Neuronal stem cell (in vitro differentiated cells): ENCODE measurements around the gene LYSMD2.

Experiments used
- DNase-seq: peaks from one replicate; pipeline ENCODE4 v3.0.0-alpha.2; 2013; ENCODE audit warnings: low spot score
- H2AFZ ChIP-seq: one replicate; pipeline ENCODE4 v1.6.1; 2013; ENCODE audit warnings: mild to moderate bottlenecking, low read length, inconsistent platforms
- H2AK5ac ChIP-seq: 2 replicates; pipeline ENCODE4 v1.6.1; 2013; ENCODE audit warnings: low read depth, mild to moderate bottlenecking, inconsistent platforms, low read length, moderate library complexity, mixed read lengths
- H2BK120ac ChIP-seq: 2 replicates; pipeline ENCODE4 v1.6.1; 2013; ENCODE audit warnings: low read depth, mild to moderate bottlenecking, inconsistent platforms, low read length, moderate library complexity, mixed read lengths
- H2BK12ac ChIP-seq: one replicate; pipeline ENCODE4 v1.6.1; 2013; ENCODE audit warnings: low read length, inconsistent platforms
- H2BK15ac ChIP-seq: 2 replicates; pipeline ENCODE4 v1.6.1; 2013; ENCODE audit warnings: mild to moderate bottlenecking, low read length, inconsistent platforms, mixed read lengths
- H2BK5ac ChIP-seq: one replicate; pipeline ENCODE4 v1.6.1; 2013; ENCODE audit warnings: inconsistent platforms, mild to moderate bottlenecking, low read length, moderate library complexity
- H3K14ac ChIP-seq: one replicate; pipeline ENCODE4 v1.6.1; 2013; ENCODE audit warnings: low read length, inconsistent platforms
- H3K18ac ChIP-seq: 2 replicates; pipeline ENCODE4 v1.6.1; 2013; ENCODE audit warnings: low read length, inconsistent platforms
- H3K23ac ChIP-seq: 2 replicates; pipeline ENCODE4 v1.6.1; 2013; ENCODE audit warnings: low read depth, mild to moderate bottlenecking, mixed read lengths, low read length, inconsistent platforms; ENCODE audit not compliant: poor library complexity
- H3K27ac ChIP-seq: replicated peaks from 3 replicates; pipeline ENCODE4 v1.5.1; 2013; ENCODE audit warnings: low read length, inconsistent platforms
- H3K27me3 ChIP-seq, 3 experiments: 2 replicates each; pipeline ENCODE4 v1.6.1; 2013; ENCODE audit warnings: low read length in 3 of 3, mild to moderate bottlenecking in 2 of 3, inconsistent platforms in 1 of 3, low read depth in 1 of 3, mixed read lengths in 1 of 3, moderate library complexity in 1 of 3; ENCODE audit not compliant: control insufficient read depth in 3 of 3, insufficient read depth in 3 of 3
- H3K36me3 ChIP-seq, 2 donors: replicated peaks in 1 of 2; 2 replicates each; pipeline ENCODE4 v1.6.1; 2013; ENCODE audit warnings: low read length in 2 of 2; ENCODE audit not compliant: control insufficient read depth in 2 of 2, insufficient read depth in 2 of 2
- H3K4ac ChIP-seq: 2 replicates; pipeline ENCODE4 v1.6.1; 2013; ENCODE audit warnings: inconsistent platforms, mild to moderate bottlenecking, low read length, moderate library complexity
- H3K4me1 ChIP-seq, 2 donors: 1 replicate in 1 of 2; 2 replicates in 1 of 2; pipeline ENCODE4 v1.6.1; 2013; ENCODE audit warnings: low read length in 2 of 2, low read depth in 1 of 2; ENCODE audit not compliant: control insufficient read depth in 2 of 2, insufficient read depth in 1 of 2
- H3K4me2 ChIP-seq: one replicate; pipeline ENCODE4 v1.6.1; 2013; ENCODE audit warnings: mild to moderate bottlenecking, low read length, inconsistent platforms; ENCODE audit not compliant: insufficient read depth, poor library complexity, severe bottlenecking
- H3K4me3 ChIP-seq, 2 donors: 2 replicates each; pipeline ENCODE4 v1.5.1; 2013; ENCODE audit warnings: low read length in 2 of 2, mild to moderate bottlenecking in 2 of 2, inconsistent platforms in 1 of 2, moderate library complexity in 1 of 2
- H3K79me1 ChIP-seq: one replicate; pipeline ENCODE4 v1.6.1; 2013; ENCODE audit warnings: low read depth, mild to moderate bottlenecking, inconsistent platforms, low read length, moderate library complexity
- H3K9ac ChIP-seq: one replicate; pipeline ENCODE4 v1.6.1; 2013; ENCODE audit warnings: mild to moderate bottlenecking, low read depth, low read length, inconsistent platforms; ENCODE audit not compliant: poor library complexity
- H3K9me3 ChIP-seq, 2 donors: replicated peaks in 1 of 2; 2 replicates each; pipeline versions ENCODE3 to v1.6.1; 2013; ENCODE audit warnings: low read length in 2 of 2, mild to moderate bottlenecking in 2 of 2, inconsistent platforms in 1 of 2, low read depth in 1 of 2, mixed read lengths in 1 of 2, moderate library complexity in 1 of 2; ENCODE audit not compliant: control insufficient read depth in 2 of 2, insufficient read depth in 1 of 2
- H4K8ac ChIP-seq: one replicate; pipeline ENCODE4 v1.6.1; 2013; ENCODE audit warnings: low read depth, mild to moderate bottlenecking, inconsistent platforms, low read length, moderate library complexity
- H4K91ac ChIP-seq: one replicate; pipeline ENCODE4 v1.6.1; 2013; ENCODE audit warnings: low read length, low read depth, mild to moderate bottlenecking, inconsistent platforms; ENCODE audit not compliant: poor library complexity
- WGBS, 2 donors: extraction: QIAGEN DNeasy Blood & Tissue Kit; methylation state at CpG; one replicate each; pipeline ENCODE4 v1.1.7; 2013; ENCODE audit warnings: missing lambda C conversion rate in 2 of 2, mixed read lengths in 1 of 2; ENCODE audit not compliant: insufficient read length in 2 of 2, insufficient replicate concordance in 1 of 2; ENCODE audit errors: extremely low coverage in 2 of 2; 5-methylcytosine and 5-hydroxymethylcytosine counted together

LYSMD2 gene

DNA sequence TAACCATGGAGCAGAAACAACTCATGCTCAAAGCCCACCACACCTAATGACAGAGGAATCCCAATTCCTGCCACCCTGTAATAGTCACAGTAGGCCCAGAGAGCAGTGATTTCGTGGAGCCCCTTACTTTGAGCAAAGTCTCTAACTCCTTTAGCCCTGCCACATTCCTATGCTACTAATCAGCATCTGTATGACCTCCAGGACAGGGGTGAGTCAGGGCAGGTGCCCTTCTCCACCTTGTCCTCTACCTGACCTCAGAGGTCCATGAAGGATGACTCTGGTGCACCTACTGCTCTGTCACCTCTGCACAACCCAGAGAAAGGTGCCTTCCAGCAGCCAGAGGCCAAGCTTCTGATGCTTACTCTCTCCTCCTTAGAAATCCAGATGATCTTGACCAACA lies 62.2 kb downstream of the LYSMD2 start:
- no peak overlapping the region for H3K23ac ChIP-seq
- H3K27ac ChIP-seq = no peak overlapping the region
- no peak overlapping the region for H3K9ac ChIP-seq
- H2AK5ac ChIP-seq = no peak overlapping the region
- H2BK120ac ChIP-seq = no peak overlapping the region
- no peak overlapping the region for H2BK15ac ChIP-seq
- no peaks in the 10 kb centered on the region for H3K36me3 ChIP-seq
- no CpG with 5 or more reads among the region's 1 CpG for WGBS, 2 donors
- no peak overlapping the region for H3K14ac ChIP-seq
- peaks cover 0 to 8% (median 0%) of the 10 kb centered on the region in 3 experiments for H3K27me3 ChIP-seq
- no peaks in the 10 kb centered on the region for H3K79me1 ChIP-seq
- no peak for DNase-seq
- no peak overlapping the region for H3K18ac ChIP-seq
- H4K8ac ChIP-seq = no peak overlapping the region
- H2BK12ac ChIP-seq = no peak overlapping the region
- H2AFZ ChIP-seq = no peak overlapping the region
- H3K4ac ChIP-seq = no peak overlapping the region
- H2BK5ac ChIP-seq = no peak overlapping the region
- no peak overlapping the region for H3K4me2 ChIP-seq
- H4K91ac ChIP-seq = no peak overlapping the region
- H3K9me3 ChIP-seq = no peaks in the 10 kb centered on the region
- H3K4me3 ChIP-seq = peak overlapping the region in 1 of 2 donors; percentile 52
- peaks cover 2% of the 10 kb centered on the region in 2 donors for H3K4me1 ChIP-seq
